GM12873 (cell line): ENCODE measurements around the gene TIMM50.

Experiments
- CTCF ChIP-seq: IDR thresholded peaks from 2 replicates; pipeline ENCODE4 v1.5.1; 2012; ENCODE audit warnings: low read depth, mild to moderate bottlenecking, moderate library complexity, low read length, control low read depth; ENCODE audit not compliant: insufficient read depth; ENCODE audit errors: missing control alignments

The TIMM50 gene

GRCh38 chr19:39472746-39473442 is 7.7 kb upstream of the TIMM50 start:
- no peak for TF ChIP-seq CTCF

- TF ChIP-seq CTCF: no peak
Observed at GRCh38 chr19:39473443-39473960, 7.1 kb upstream of the TIMM50 start.

GRCh38 chr19:39474139-39474620 is 6.5 kb upstream of the TIMM50 start:
- TF ChIP-seq CTCF: peak; percentile 85

GRCh38 chr19:39475748-39476147 is 4.9 kb upstream of the TIMM50 start:
- TF ChIP-seq CTCF: no peak

GRCh38 chr19:39479916-39480315 is 722 bp upstream of the TIMM50 start:
- no peak for TF ChIP-seq CTCF

- TF ChIP-seq CTCF: no peak
Observed at GRCh38 chr19:39481229-39481545, 549 bp downstream of the TIMM50 start.

- no peak for TF ChIP-seq CTCF
Observed at GRCh38 chr19:39481676-39482075, 1.0 kb downstream of the TIMM50 start.

- no peak for TF ChIP-seq CTCF
Observed at GRCh38 chr19:39483141-39483540, 2.5 kb downstream of the TIMM50 start.
